Stimulated activated memory B cell treated with anti-CD40 and anti-IgM and Interleukin-4, amounts not matched to agents 10 μg/mL and 1 μg/mL and 100 μg/mL, for 72 hours (primary cell): ENCODE results near the gene CDH23.

Experiments
- ATAC-seq: fragments of 150-1000 bp; cut with Tn5 transposase; 2 replicates; pipeline ENCODE4 v1.10.0; 2021
- H3K27ac Mint-ChIP-seq: one replicate; pipeline ENCODE4 v1.8.0; 2022; ENCODE audit warnings: mild to moderate bottlenecking, mixed read lengths
- H3K27me3 Mint-ChIP-seq: one replicate; pipeline ENCODE4 v1.8.0; 2022; ENCODE audit warnings: mixed read lengths
- H3K36me3 Mint-ChIP-seq: one replicate; pipeline ENCODE4 v1.8.0; 2022; ENCODE audit warnings: mixed read lengths
- H3K4me1 Mint-ChIP-seq: one replicate; pipeline ENCODE4 v1.8.0; 2022; ENCODE audit warnings: mixed read lengths
- H3K4me3 Mint-ChIP-seq: one replicate; pipeline ENCODE4 v1.8.0; 2022; ENCODE audit warnings: mild to moderate bottlenecking, moderate library complexity, mixed read lengths
- H3K9me3 Mint-ChIP-seq: one replicate; pipeline ENCODE4 v1.8.0; 2022; ENCODE audit warnings: mixed read lengths

CDH23 gene

GRCh38 chr10:71394926-71395562 lies 1.7 kb upstream of the CDH23 start:
- peaks cover 84% of the 10 kb centered on the region for H3K27me3 Mint-ChIP-seq
- H3K36me3 Mint-ChIP-seq, result no peaks in the 10 kb centered on the region
- H3K9me3 Mint-ChIP-seq, result no peaks in the 10 kb centered on the region
- H3K4me1 Mint-ChIP-seq, result peaks cover 5% of the 10 kb centered on the region
- no peak overlapping the region for H3K27ac Mint-ChIP-seq
- H3K4me3 Mint-ChIP-seq, result no peak overlapping the region
- ATAC-seq, result no peak

DNA sequence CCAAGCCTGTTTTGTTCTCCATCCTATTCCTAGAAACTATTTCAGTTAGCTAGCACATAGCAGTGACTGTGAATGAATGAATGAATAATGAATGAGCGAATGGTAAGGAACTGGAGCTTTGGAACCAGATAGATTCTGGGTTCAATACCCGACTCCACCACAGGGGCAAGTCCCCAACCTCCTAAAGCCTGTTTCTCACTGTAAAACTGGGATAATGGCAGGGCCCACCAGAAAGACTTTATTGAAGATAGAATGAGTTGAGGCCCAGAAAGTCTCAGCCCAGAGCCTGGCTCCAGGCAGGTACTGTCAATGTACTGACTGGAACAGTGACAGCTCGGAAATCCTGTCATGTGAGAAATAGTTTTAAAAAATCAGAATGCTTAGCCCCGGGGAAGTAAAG lies 1.1 kb upstream of the CDH23 start:
- Mint-ChIP-seq H3K27ac (no peak overlapping the region), H3K27me3 (peaks cover 82% of the 10 kb centered on the region), H3K4me3 (no peak overlapping the region)

DNA sequence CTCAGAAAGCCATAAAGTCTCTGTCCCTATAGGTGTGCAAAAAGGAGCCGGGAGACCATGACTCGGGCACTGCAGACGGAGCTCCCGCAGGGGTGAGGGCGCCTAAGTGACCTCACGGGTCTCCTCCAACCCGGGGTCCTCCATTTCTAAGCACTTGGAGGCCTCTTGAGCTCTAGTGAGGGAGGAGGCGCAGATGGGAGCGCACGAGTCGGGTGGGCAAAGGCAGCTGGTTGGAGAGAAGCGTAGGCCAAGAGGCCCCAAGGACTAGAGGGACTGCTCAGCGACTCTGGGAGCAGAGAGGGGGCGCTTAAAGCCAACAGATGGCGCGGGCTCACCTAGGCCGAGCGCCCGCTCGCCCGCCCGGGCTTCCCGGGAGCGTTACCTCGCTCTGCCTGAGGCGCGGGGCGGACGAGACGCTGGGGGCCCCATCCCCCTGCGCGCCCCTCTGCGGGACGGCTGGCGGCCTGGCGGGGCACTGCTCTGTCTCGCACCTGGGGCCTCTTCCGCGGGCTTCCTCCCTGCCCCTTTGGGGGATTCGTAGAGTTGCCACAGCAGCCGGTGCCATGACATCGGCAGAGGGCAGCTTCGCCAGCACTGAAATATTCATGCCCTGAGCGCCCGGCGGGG lies 523 bp upstream of the CDH23 start:
- Mint-ChIP-seq H3K4me3 (peak overlapping the region; percentile 71), H3K4me1 (peaks cover 5% of the 10 kb centered on the region), H3K36me3 (no peaks in the 10 kb centered on the region), H3K9me3 (no peaks in the 10 kb centered on the region), H3K27me3 (peaks cover 77% of the 10 kb centered on the region), H3K27ac (no peak overlapping the region)
- ATAC-seq, result peak; percentile 76

More for the DNA sequence above, 1.1 kb upstream of the CDH23 start:
- no peak for ATAC-seq
- Mint-ChIP-seq H3K9me3 (no peaks in the 10 kb centered on the region), H3K4me1 (peaks cover 5% of the 10 kb centered on the region), H3K36me3 (no peaks in the 10 kb centered on the region)

DNA sequence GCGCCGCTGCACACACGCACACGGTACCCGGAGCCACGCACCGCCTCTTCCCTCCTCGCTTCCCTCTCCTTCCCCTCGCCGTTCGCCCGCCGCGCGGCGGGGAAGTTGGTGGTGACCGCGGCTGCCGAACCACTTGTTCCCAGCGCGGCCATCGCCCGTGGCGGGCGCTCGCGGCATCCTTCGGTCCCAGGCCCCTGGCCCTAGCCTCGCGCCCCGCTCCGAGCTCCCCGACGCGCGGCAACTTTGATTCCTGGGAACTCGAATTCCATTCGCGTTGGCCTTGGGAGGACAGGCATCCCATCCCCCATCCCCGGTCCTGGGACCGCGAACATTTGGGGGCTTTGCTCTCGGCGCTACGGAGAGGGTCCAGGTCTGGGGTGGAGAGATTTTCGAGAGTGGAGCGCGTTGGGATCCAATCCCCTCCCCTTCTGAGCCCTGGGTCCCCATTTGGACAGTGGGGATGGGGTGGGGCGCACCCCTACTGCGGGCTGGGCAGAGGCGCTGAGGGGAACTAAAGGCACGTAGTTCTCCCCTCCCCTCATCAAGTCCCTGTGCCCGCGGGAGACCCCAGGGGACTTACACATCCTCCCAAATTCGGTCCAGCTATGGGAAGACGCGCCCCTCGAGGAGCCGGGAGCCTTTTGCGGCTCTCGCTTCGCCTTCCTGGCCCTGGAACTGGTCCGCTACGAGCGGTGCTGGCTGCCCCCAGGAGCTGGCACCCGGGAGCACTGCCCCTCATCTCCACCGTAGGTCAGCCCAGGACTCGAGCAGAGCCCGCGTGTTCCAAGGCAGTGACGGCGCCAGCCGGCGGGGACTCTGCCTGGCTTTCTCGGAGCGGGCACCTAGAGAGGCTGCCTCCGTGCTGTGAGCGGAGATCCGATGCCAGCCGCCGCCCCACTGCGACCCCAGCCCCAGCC lies 834 bp downstream of the CDH23 start:
- ATAC-seq, result no peak
- no peaks in the 10 kb centered on the region for H3K36me3 Mint-ChIP-seq
- H3K27me3 Mint-ChIP-seq, result peaks cover 65% of the 10 kb centered on the region
- peak overlapping the region; percentile 36 for H3K4me3 Mint-ChIP-seq
- H3K27ac Mint-ChIP-seq, result no peak overlapping the region
- H3K4me1 Mint-ChIP-seq, result peaks cover 5% of the 10 kb centered on the region
- no peaks in the 10 kb centered on the region for H3K9me3 Mint-ChIP-seq

GRCh38 chr10:71398976-71399375 lies 2.3 kb downstream of the CDH23 start:
- Mint-ChIP-seq H3K36me3 (no peaks in the 10 kb centered on the region), H3K9me3 (no peaks in the 10 kb centered on the region), H3K27ac (no peak overlapping the region), H3K27me3 (peaks cover 57% of the 10 kb centered on the region), H3K4me1 (peaks cover 5% of the 10 kb centered on the region), H3K4me3 (no peak overlapping the region)
- ATAC-seq, result no peak

DNA sequence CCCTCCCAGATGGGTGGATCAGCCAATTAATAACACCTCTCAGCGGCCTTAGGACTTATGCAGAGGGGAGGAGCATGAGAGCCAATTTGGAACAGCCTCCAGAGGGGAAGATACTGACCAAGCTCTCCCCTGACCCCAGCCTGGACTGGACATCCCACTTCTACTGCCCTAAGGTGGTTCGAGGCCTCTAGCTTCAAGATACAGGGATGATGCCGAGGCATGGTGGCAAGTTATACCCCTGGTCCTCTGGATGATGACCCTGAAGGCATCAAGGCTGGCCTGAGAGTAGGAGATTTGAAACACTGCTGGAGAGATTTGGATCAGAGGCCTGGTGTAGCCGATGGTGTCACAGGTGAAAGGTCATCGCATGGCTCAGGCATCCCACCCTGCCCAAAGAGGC lies 3.2 kb downstream of the CDH23 start:
- Mint-ChIP-seq H3K27me3 (peaks cover 58% of the 10 kb centered on the region), H3K4me1 (peaks cover 5% of the 10 kb centered on the region), H3K36me3 (no peaks in the 10 kb centered on the region), H3K27ac (no peak overlapping the region), H3K4me3 (no peak overlapping the region), H3K9me3 (no peaks in the 10 kb centered on the region)
- ATAC-seq, result no peak

- Mint-ChIP-seq H3K4me3 (no peak overlapping the region), H3K4me1 (peaks cover 5% of the 10 kb centered on the region), H3K27ac (no peak overlapping the region), H3K36me3 (no peaks in the 10 kb centered on the region), H3K27me3 (peaks cover 53% of the 10 kb centered on the region), H3K9me3 (no peaks in the 10 kb centered on the region)
- no peak for ATAC-seq
Observed at GRCh38 chr10:71401056-71401455, 4.3 kb downstream of the CDH23 start.

GRCh38 chr10:71402005-71402404 lies 5.3 kb downstream of the CDH23 start:
- Mint-ChIP-seq H3K27me3 (peaks cover 55% of the 10 kb centered on the region), H3K27ac (no peak overlapping the region), H3K4me3 (no peak overlapping the region), H3K9me3 (no peaks in the 10 kb centered on the region), H3K4me1 (peaks cover 5% of the 10 kb centered on the region), H3K36me3 (no peaks in the 10 kb centered on the region)
- no peak for ATAC-seq

DNA sequence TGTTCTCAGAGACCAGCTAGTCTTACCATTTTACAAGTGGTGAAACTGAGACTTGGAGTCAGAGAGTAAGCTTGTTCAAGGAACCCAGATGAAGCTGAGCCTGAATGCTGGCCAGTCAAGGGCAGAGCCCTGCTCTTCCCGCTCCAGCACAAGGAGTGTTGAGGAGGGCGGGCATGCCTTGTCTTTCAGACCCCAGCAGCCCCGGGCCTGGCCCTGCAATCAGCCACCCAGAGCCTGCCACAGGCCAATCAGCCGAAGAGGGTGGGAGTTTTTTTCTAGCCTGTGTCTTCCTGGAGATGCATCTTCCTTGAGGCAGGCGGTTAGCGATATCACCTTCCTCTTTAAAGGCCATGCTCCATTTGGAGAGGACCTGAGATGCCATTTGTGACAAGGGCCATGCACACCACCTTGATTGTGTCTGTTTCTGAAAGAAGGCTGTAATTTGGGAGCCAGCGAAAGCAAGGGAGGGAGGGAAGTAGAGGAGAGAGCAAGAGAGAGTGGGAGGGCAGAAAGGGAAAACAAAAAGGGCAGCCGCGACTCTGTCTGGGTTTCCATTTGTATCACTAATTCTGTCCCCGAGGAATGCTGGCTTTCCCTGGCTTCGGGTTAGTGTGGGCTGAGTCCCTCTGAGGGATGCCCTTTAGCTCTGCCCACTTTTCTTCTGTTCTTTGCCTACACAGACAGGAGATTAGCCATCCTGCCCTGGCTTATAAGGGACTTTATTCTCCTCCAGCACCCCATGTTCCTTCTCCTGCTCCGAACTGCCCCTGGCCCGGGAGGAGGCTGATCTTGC lies 8.0 kb downstream of the CDH23 start:
- Mint-ChIP-seq H3K4me3 (no peak overlapping the region), H3K4me1 (no peaks in the 10 kb centered on the region), H3K27me3 (peaks cover 45% of the 10 kb centered on the region), H3K36me3 (no peaks in the 10 kb centered on the region), H3K27ac (no peak overlapping the region), H3K9me3 (no peaks in the 10 kb centered on the region)
- ATAC-seq, result no peak

DNA sequence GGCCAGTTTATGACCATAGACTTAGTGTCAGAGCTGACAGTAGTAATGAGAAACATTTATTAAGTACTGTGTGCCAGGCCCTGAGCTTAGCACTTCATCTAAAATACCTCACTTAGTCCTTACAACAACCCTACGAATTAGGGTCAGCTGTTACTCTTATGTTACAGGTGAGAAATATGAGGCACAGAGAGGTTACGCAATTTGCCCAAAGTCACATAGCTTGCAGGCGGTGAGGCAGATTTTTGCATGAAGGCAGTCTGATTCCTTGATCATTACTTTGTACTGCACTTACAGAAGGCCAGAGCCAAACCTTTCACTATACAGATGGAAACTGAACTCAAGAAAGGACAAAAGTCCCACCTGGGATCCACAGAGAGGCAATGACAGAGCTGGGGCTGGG lies 10.2 kb downstream of the CDH23 start:
- H3K27me3 Mint-ChIP-seq, result peaks cover 38% of the 10 kb centered on the region
- H3K4me1 Mint-ChIP-seq, result no peaks in the 10 kb centered on the region
- no peak overlapping the region for H3K4me3 Mint-ChIP-seq
- no peaks in the 10 kb centered on the region for H3K36me3 Mint-ChIP-seq
- no peak overlapping the region for H3K27ac Mint-ChIP-seq
- peaks cover 2% of the 10 kb centered on the region for H3K9me3 Mint-ChIP-seq
- ATAC-seq, result no peak

GRCh38 chr10:71408436-71409225 lies 11.9 kb downstream of the CDH23 start:
- Mint-ChIP-seq H3K27me3 (peaks cover 38% of the 10 kb centered on the region), H3K36me3 (no peaks in the 10 kb centered on the region), H3K4me3 (no peak overlapping the region), H3K9me3 (peaks cover 3% of the 10 kb centered on the region), H3K27ac (no peak overlapping the region), H3K4me1 (no peaks in the 10 kb centered on the region)
- no peak for ATAC-seq

- peaks cover 3% of the 10 kb centered on the region for H3K9me3 Mint-ChIP-seq
- peaks cover 28% of the 10 kb centered on the region for H3K27me3 Mint-ChIP-seq
- H3K4me3 Mint-ChIP-seq, result no peak overlapping the region
- no peak overlapping the region for H3K27ac Mint-ChIP-seq
- H3K36me3 Mint-ChIP-seq, result no peaks in the 10 kb centered on the region
- ATAC-seq, result no peak
- no peaks in the 10 kb centered on the region for H3K4me1 Mint-ChIP-seq
Observed at GRCh38 chr10:71409516-71410104, 12.9 kb downstream of the CDH23 start.

DNA sequence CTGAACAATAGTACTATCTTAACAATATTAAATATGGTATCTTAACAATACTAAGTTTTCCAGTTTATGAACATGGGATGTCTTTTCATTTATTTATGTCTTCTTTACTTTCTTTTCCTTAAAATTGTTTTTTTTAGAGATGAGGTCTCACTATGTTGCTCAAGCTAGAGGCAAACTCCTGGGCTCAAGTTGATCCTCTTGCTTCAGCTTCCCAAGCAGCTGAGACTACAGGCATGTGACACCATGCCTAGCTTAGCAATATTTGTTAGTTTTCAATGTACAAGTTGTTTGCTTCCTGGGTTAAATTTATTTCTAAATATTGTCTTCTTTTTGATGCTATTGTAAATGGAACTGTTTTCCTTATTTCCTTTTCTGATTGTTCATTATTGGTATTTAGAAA lies 16.9 kb downstream of the CDH23 start:
- H3K27me3 Mint-ChIP-seq, result peaks cover 8% of the 10 kb centered on the region
- no peaks in the 10 kb centered on the region for H3K4me1 Mint-ChIP-seq
- H3K9me3 Mint-ChIP-seq, result peaks cover 3% of the 10 kb centered on the region
- no peak for ATAC-seq
- no peak overlapping the region for H3K4me3 Mint-ChIP-seq
- H3K36me3 Mint-ChIP-seq, result no peaks in the 10 kb centered on the region
- no peak overlapping the region for H3K27ac Mint-ChIP-seq

DNA sequence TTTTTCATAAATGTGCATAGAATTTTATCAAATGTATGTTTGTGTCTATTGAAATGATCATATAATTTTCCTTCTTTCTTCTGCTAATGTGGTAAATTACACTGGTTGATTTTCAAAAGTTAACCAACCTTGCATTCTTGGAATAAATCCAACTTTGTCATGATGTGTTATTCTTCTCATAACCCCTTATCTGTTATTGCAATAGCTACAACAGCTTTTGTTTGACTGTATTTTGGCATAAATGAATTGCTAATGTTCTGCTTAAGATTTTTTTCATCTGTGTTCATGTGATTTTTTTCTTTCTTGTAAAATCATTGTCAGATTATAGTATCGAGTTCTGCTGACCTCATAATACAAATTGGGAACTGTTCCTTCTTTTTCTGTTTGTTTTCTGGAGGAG lies 17.6 kb downstream of the CDH23 start:
- ATAC-seq, result no peak
- H3K27me3 Mint-ChIP-seq, result peaks cover under 1% of the 10 kb centered on the region
- H3K27ac Mint-ChIP-seq, result no peak overlapping the region
- peaks cover 3% of the 10 kb centered on the region for H3K9me3 Mint-ChIP-seq
- no peaks in the 10 kb centered on the region for H3K4me1 Mint-ChIP-seq
- H3K4me3 Mint-ChIP-seq, result no peak overlapping the region
- H3K36me3 Mint-ChIP-seq, result no peaks in the 10 kb centered on the region
